ENCODE measurements around the gene RFESD. TPM values are rescaled to one million over a fixed set of nuclear protein-coding genes. Genes with fewer than 3 reads are reported as not detected.

RFESD gene
- total RNA-seq, 4 donors from 2014 or later: 1.1 to 1.4 TPM; not detected in 2

GRCh38 chr5:95649842-95650620 is 3.5 kb downstream of the RFESD start:
- intact Hi-C loops (cut with DNase I; ENCODE audit: low total_unique reads): loop anchor here (10.0 kb wide), 1 partner anchor 195 kb away; no protein-coding TSS in a partner anchor
- Histone ChIP-seq H3K36me3 (no peaks in the 10 kb centered on the region), H3K27ac (no peak overlapping the region), H3K9me3 (no peaks in the 10 kb centered on the region), H3K27me3 (no peaks in the 10 kb centered on the region), H3K4me3 (no peak overlapping the region), H3K4me1 (peaks cover 10 to 27% (median 16%) of the 10 kb centered on the region in 4 donors)
- TF ChIP-seq POLR2A (IDR thresholded peaks at IDR 0.05) (no peak), CTCF (IDR thresholded peaks at IDR 0.05) (no peak), EP300 (IDR thresholded peaks at IDR 0.05; ENCODE audit: low read depth) (no peak), POLR2AphosphoS5 (IDR thresholded peaks at IDR 0.05) (no peak)
- in situ Hi-C loops (cut with MboI; ENCODE audit: low pct_ligation_motif_present in 1 of 4, low pct_unique_long_range_greater_than_20kb in 1 of 4, low sequenced_read_pairs in 3 of 4): loop anchor here in 2 of 4 donors (10.0 to 25.0 kb wide), 2 partner anchors 115 to 687 kb away; no protein-coding TSS in a partner anchor
- DNase-seq: no peak

- in situ Hi-C loops (cut with MboI; ENCODE audit: low pct_ligation_motif_present in 1 of 4, low pct_unique_long_range_greater_than_20kb in 1 of 4, low sequenced_read_pairs in 3 of 4): loop anchor here in 1 of 4 donors (10.0 kb wide), 1 partner anchor 112 kb away; no protein-coding TSS in a partner anchor
- Histone ChIP-seq H3K36me3 (no peaks in the 10 kb centered on the region), H3K27me3 (no peaks in the 10 kb centered on the region), H3K9me3 (no peaks in the 10 kb centered on the region), H3K27ac (no peak overlapping the region), H3K4me3 (no peak overlapping the region), H3K4me1 (peaks cover 2 to 5% (median 3%) of the 10 kb centered on the region in 4 donors)
- WGBS, 2 donors (ENCODE audit: low coverage in 1 of 2): 95 to 100% methylated on average over 1 of the region's 1 CpG
- TF ChIP-seq EP300 (IDR thresholded peaks at IDR 0.05; ENCODE audit: low read depth) (no peak), POLR2A (IDR thresholded peaks at IDR 0.05) (no peak)
- no peak for DNase-seq
- intact Hi-C loops (cut with DNase I; ENCODE audit: low total_unique reads): no loop called here
These were observed 6.3 kb downstream of the RFESD start for GRCh38 chr5:95652849-95653248.

- DNase-seq: no peak
- WGBS, 2 donors (ENCODE audit: low coverage in 1 of 2): 94 to 96% methylated on average over 3 of the region's 3 CpGs
These were observed 7.6 kb downstream of the RFESD start for GRCh38 chr5:95654196-95654595.

GRCh38 chr5:95655575-95655974 is 9.0 kb downstream of the RFESD start:
- intact Hi-C loops (cut with DNase I; ENCODE audit: low total_unique reads): no loop called here

More at GRCh38 chr5:95654196-95654595, 7.6 kb downstream of the RFESD start:
- Histone ChIP-seq H3K4me3 (no peak overlapping the region), H3K4me1 (no peaks in the 10 kb centered on the region), H3K9me3 (no peaks in the 10 kb centered on the region), H3K27me3 (no peaks in the 10 kb centered on the region), H3K27ac (no peak overlapping the region), H3K36me3 (no peaks in the 10 kb centered on the region)
- TF ChIP-seq CTCF (IDR thresholded peaks at IDR 0.05) (no peak), POLR2AphosphoS5 (IDR thresholded peaks at IDR 0.05) (no peak), EP300 (IDR thresholded peaks at IDR 0.05; ENCODE audit: low read depth) (no peak), POLR2A (IDR thresholded peaks at IDR 0.05) (no peak)
- intact Hi-C loops (cut with DNase I; ENCODE audit: low total_unique reads): no loop called here
- in situ Hi-C loops (cut with MboI; ENCODE audit: low pct_ligation_motif_present in 1 of 4, low pct_unique_long_range_greater_than_20kb in 1 of 4, low sequenced_read_pairs in 3 of 4): loop anchor here in 1 of 4 donors (10.0 kb wide), 1 partner anchor 111 kb away; no protein-coding TSS in a partner anchor

More at GRCh38 chr5:95655575-95655974, 9.0 kb downstream of the RFESD start:
- in situ Hi-C loops (cut with MboI; ENCODE audit: low pct_ligation_motif_present in 1 of 4, low pct_unique_long_range_greater_than_20kb in 1 of 4, low sequenced_read_pairs in 3 of 4): loop anchor here in 2 of 4 donors (5.0 to 10.0 kb wide), 2 partner anchors 109 to 192 kb away; no protein-coding TSS in a partner anchor
- Histone ChIP-seq H3K27me3 (no peaks in the 10 kb centered on the region), H3K4me1 (no peaks in the 10 kb centered on the region), H3K27ac (no peak overlapping the region), H3K36me3 (no peaks in the 10 kb centered on the region), H3K9me3 (no peaks in the 10 kb centered on the region), H3K4me3 (no peak overlapping the region)
- TF ChIP-seq POLR2A (IDR thresholded peaks at IDR 0.05) (no peak), POLR2AphosphoS5 (IDR thresholded peaks at IDR 0.05) (no peak), EP300 (IDR thresholded peaks at IDR 0.05; ENCODE audit: low read depth) (no peak), CTCF (IDR thresholded peaks at IDR 0.05) (no peak)
- 89 to 93% methylated on average over 1 of the region's 1 CpG for WGBS, 2 donors (ENCODE audit: low coverage in 1 of 2)
- DNase-seq: no peak
